GM21619 (cell line): ENCODE results near the gene COG5.

ENCODE experiments used
- ATAC-seq: cut with Tn5 transposase; IDR thresholded peaks from one replicate; pipeline ENCODE4 v1.9.1; 2021; ENCODE audit not compliant: unreplicated experiment

Gene COG5

GRCh38 chr7:107464666-107465226 is 99.0 kb downstream of the COG5 start:
- ATAC-seq: no peak

GRCh38 chr7:107463139-107464078 is 100.3 kb downstream of the COG5 start:
- ATAC-seq: no peak

- no peak for ATAC-seq
Measured at GRCh38 chr7:107461938-107462533, 101.7 kb downstream of the COG5 start.

- ATAC-seq: no peak
Measured at GRCh38 chr7:107453388-107453787, 110.3 kb downstream of the COG5 start.

GRCh38 chr7:107450970-107451369 is 112.8 kb downstream of the COG5 start:
- no peak for ATAC-seq

- no peak for ATAC-seq
Measured at GRCh38 chr7:107446988-107447387, 116.7 kb downstream of the COG5 start.

GRCh38 chr7:107446531-107446930 is 117.2 kb downstream of the COG5 start:
- no peak for ATAC-seq

- ATAC-seq: no peak
Measured at GRCh38 chr7:107442678-107443077, 121.0 kb downstream of the COG5 start.

GRCh38 chr7:107441581-107442422 is 121.9 kb downstream of the COG5 start:
- ATAC-seq: no peak

- no peak for ATAC-seq
Measured at GRCh38 chr7:107439025-107439424, 124.7 kb downstream of the COG5 start.

GRCh38 chr7:107435749-107436148 is 128.0 kb downstream of the COG5 start:
- ATAC-seq: no peak

- ATAC-seq: no peak
Measured at GRCh38 chr7:107432261-107432660, 131.5 kb downstream of the COG5 start.

GRCh38 chr7:107430057-107430456 is 133.7 kb downstream of the COG5 start:
- no peak for ATAC-seq

GRCh38 chr7:107428642-107429041 is 135.1 kb downstream of the COG5 start:
- no peak for ATAC-seq

- no peak for ATAC-seq
Measured at GRCh38 chr7:107427462-107427861, 136.3 kb downstream of the COG5 start.

- ATAC-seq: no peak
Measured at GRCh38 chr7:107414198-107414597, 149.5 kb downstream of the COG5 start.

GRCh38 chr7:107408349-107408748 is 155.4 kb downstream of the COG5 start:
- no peak for ATAC-seq

GRCh38 chr7:107405559-107405958 is 158.2 kb downstream of the COG5 start:
- no peak for ATAC-seq

GRCh38 chr7:107404740-107405537 is 158.8 kb downstream of the COG5 start:
- ATAC-seq: no peak

- ATAC-seq: no peak
Measured at GRCh38 chr7:107398161-107398560, 165.6 kb downstream of the COG5 start.
